ENCODE data around the gene PKNOX1.

- TF ChIP-seq CTCF (IDR thresholded peaks at IDR 0.05; ENCODE audit: insufficient read depth, low read length, poor library complexity, severe bottlenecking) (no peak), EZH2phosphoT487 (conservative IDR thresholded peaks at IDR 0.05; ENCODE audit: low read length) (no peak)
These were observed 47.6 kb downstream of the PKNOX1 start for GRCh38 chr21:43021756-43022600.
